Subcutaneous abdominal adipose tissue (tissue), 5 donors: ENCODE results near the gene RPS19.
"Not testable (repeated sequence)": the region's sequence is repeated elsewhere in the genome, so short reads cannot be mapped to it uniquely, and the experiment has no call there.

ENCODE experiments used
- H3K27ac ChIP-seq: one replicate; pipeline ENCODE4 v1.7.0; 2013; ENCODE audit warnings: low read depth, mild to moderate bottlenecking, inconsistent platforms, low read length, moderate library complexity
- H3K27me3 ChIP-seq, 5 donors: one replicate each; pipeline ENCODE4 v1.7.0; 2013; ENCODE audit warnings: low read length in 5 of 5, inconsistent platforms in 1 of 5; ENCODE audit not compliant: control insufficient read depth in 5 of 5, insufficient read depth in 4 of 5
- H3K36me3 ChIP-seq, 5 donors: one replicate each; pipeline ENCODE4 v1.7.0; 2013; ENCODE audit warnings: low read length in 5 of 5; ENCODE audit not compliant: control insufficient read depth in 5 of 5, insufficient read depth in 5 of 5
- H3K4me1 ChIP-seq, 5 donors: one replicate each; pipeline ENCODE4 v1.7.0; 2013; ENCODE audit warnings: low read length in 5 of 5, mild to moderate bottlenecking in 3 of 5, moderate library complexity in 1 of 5; ENCODE audit not compliant: control insufficient read depth in 5 of 5, insufficient read depth in 5 of 5
- H3K4me3 ChIP-seq, 5 donors: one replicate each; pipeline ENCODE4 v1.7.0; 2013; ENCODE audit warnings: low read length in 5 of 5, low read depth in 1 of 5
- H3K9ac ChIP-seq, 5 donors: one replicate each; pipeline ENCODE4 v1.7.0; 2013; ENCODE audit warnings: low read length in 5 of 5, mild to moderate bottlenecking in 4 of 5, moderate library complexity in 3 of 5
- H3K9me3 ChIP-seq, 5 donors: one replicate each; pipeline ENCODE4 v1.7.0; 2013; ENCODE audit warnings: low read length in 5 of 5; ENCODE audit not compliant: control insufficient read depth in 5 of 5
- donor health status: healthy.
- donor health status: healthy.
- donor health status: healthy.
- donor health status: healthy.
- donor health status: healthy.

RPS19 gene

DNA sequence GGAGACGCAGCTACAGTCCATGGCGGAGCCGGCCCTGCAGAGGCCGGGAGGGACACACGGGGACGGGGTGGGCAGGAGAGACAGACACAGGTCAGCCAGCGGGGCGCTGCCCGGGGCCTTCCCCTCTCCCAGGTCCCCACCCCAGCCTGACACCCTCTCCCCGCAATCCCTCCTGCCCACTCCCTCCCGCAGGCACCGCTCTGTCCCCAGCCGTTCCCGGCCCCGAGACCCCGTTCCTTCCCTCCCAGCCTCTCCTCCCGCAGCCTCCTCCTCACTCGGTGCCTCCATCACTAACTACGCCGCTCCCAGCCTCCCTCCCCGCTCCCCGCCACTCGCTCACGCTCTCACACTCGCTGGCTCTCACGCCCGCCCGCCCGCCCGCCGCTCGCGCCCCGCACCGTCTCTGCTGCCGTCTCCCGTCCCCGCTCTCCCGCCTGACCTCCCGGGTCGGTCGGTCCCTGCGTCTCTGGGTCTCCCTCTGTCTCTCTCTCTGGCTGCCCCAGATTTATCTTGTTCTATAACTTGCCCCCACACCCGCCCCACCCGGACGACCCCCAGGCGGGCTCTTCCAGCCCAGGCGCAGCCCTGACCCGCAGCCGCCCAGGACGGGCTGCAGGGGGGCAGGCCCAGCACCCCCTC lies 53.0 kb downstream of the RPS19 start:
- H3K4me1 ChIP-seq, result peaks cover 0 to 6% (median 0%) of the 10 kb centered on the region in 5 donors
- H3K9me3 ChIP-seq, result no peaks in the 10 kb centered on the region

DNA sequence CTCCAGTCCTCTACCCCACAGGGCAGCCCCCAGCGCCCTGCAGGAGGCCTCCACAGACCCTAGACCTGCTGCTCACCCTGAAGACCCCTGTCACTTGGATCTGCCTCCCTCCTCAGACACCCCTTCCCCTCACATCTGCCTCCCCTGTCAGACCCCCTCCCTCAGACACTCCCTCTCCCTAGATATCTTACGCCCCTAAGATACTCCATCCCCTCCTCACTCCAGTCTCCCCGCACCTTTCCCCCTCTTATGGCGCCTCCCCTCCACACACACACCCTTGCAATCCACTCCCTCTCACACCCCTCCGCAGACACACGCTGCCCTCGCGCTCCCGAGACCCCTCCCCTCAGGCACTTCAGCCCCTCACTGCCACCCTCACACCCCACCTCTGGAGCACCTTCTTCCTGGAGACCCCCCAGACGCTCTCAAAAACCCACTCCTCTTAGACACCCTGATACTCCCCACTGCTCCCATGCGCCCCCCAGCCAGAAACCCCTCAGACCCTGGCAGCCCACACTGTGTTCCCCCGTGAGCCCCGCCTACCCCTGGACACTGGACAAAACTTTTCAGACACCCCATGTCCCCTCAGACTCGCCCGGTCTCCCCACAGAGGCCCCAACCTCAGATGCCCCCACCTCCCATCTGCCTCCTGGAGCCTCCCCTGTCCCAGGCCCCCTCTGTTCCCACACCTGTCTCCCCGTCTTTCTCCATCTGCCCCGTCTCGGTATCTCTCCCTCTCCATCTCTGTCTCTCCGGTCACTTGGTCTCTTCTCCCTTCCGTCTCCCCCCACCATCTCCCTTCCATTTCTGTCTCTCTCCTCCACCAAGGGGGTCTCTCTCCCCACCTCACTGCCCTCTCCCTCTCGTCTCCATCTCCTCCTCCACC lies 53.7 kb downstream of the RPS19 start:
- peaks cover 44 to 71% (median 54%) of the 10 kb centered on the region in 5 donors for H3K27me3 ChIP-seq
- H3K36me3 ChIP-seq, result no peaks in the 10 kb centered on the region

More for the DNA sequence above, 53.0 kb downstream of the RPS19 start:
- H3K4me3 ChIP-seq, result no peak overlapping the region
- H3K36me3 ChIP-seq, result no peaks in the 10 kb centered on the region
- no peak overlapping the region for H3K27ac ChIP-seq
- no peak overlapping the region for H3K9ac ChIP-seq
- peaks cover 44 to 64% (median 46%) of the 10 kb centered on the region in 5 donors for H3K27me3 ChIP-seq

DNA sequence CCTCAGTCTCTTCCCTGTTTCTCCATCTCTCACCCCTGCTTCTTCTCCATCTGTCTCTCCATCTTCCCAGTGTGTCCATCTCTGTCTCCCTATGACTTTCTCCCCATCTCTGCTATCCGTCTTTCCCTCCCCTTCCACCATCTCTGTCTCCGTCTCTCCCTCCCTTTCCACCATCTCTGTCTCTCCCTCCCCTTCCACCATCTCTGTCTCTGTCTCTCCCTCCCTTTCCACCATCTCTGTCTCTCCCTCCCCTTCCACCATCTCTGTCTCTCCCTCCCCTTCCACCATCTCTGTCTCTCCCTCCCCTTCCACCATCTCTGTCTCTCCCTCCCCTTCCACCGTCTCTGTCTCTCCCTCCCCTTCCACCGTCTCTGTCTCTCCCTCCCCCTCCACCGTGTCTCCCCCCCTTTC lies 54.4 kb downstream of the RPS19 start:
- not testable (repeated sequence) for H3K4me1 ChIP-seq, H3K27ac ChIP-seq, H3K9me3 ChIP-seq, H3K36me3 ChIP-seq, H3K9ac ChIP-seq, H3K4me3 ChIP-seq
- H3K27me3 ChIP-seq, result peaks cover 44 to 78% (median 59%) of the 10 kb centered on the region in 5 donors

More for the DNA sequence above, 53.7 kb downstream of the RPS19 start:
- Histone ChIP-seq H3K9ac (no peak overlapping the region), H3K4me1 (peaks cover 0 to 6% (median 0%) of the 10 kb centered on the region in 5 donors), H3K9me3 (no peaks in the 10 kb centered on the region), H3K4me3 (no peak overlapping the region), H3K27ac (no peak overlapping the region)

DNA sequence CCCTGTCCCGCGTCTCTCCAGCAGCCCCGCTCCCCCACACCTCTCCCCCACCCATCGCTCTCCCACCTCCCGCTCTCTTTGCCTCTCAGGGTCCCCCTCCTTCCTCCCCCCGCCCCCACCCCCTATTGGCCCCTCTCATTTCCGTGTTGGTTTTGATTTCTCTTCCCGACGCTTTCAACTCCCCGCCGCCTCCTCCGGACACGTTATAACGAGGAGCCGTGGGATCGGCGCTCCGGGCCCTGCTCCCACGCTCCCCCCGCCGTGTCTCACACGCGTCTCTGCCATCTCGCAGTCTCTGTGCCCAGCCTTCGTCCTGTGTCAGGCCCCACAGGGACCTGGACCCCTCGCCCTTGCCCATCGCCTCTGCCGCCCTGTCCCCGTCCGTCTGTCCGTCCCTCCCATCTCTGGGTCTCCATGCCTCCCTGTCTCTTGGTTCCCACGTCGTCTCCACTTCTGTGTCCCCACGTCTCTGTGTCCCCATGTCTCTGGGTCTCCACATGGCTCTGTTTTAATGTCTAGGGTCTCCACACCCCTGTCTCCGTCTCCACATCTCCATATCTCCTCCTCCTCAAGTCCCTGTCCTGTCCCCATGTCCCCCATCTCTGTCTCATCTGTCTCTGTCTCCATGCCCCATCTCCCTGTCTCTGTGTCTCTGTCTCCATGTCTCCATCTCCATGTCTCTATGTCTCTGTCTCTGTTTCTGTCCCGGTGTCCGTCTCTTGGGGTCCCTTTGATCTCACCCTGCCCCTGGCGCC lies 55.1 kb downstream of the RPS19 start:
- Histone ChIP-seq H3K4me3 (peak overlapping the region in 1 of 5 donors; percentile 9), H3K4me1 (peaks cover 0 to 6% (median 0%) of the 10 kb centered on the region in 5 donors), H3K27me3 (peaks cover 44 to 82% (median 67%) of the 10 kb centered on the region in 5 donors), H3K9me3 (no peaks in the 10 kb centered on the region), H3K27ac (no peak overlapping the region), H3K9ac (no peak overlapping the region), H3K36me3 (no peaks in the 10 kb centered on the region)

DNA sequence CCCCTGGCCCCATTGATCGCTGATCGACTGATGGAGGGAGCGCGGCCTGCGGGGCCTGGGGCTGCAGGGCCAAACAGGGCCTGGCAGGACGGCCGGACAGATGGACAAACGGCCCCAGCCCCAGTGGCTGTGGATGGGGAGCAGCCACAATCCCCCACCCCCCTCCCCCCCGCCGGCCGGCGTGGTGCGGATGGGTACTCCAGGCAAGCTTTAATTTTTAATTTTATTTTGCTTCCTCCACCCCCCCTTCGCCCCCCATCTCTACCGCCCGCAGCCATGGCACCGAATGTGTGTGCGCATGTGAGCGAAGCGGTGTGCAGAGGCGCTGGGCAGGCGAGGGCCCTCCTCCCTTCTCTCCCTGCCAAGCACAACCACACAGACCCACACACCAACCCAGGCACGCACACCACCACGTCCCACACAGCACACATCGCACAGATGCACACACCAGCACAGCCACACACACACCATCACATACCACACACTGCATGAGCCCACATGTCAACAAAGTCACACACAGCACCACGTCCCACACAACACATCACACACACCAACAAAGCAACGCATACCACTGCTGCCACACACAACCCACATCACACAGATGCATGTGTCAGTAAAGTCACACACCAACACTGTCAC lies 55.8 kb downstream of the RPS19 start:
- Histone ChIP-seq H3K36me3 (no peaks in the 10 kb centered on the region), H3K27ac (no peak overlapping the region), H3K9me3 (no peaks in the 10 kb centered on the region), H3K9ac (no peak overlapping the region), H3K4me1 (peaks cover 0 to 6% (median 0%) of the 10 kb centered on the region in 5 donors), H3K27me3 (peaks cover 39 to 87% (median 74%) of the 10 kb centered on the region in 5 donors), H3K4me3 (no peak overlapping the region)

DNA sequence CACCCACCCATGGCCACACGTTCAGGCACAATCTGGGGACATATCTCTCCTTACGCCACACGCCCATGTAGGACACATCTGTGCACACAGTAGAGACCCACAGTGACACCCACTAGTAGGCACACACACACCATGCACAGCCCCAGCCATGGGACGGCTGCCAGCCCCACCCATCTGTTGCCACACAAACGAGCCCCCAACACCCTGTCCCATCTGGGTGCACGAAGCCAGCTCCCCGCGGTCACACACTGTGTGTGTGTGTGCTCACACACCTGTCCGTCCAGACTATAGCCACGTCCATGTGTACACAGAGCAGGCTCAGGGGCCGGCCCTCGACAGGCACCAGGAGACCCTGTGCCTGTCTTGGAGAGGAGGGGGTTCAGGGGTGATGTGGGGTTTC lies 57.6 kb downstream of the RPS19 start:
- Histone ChIP-seq H3K4me3 (no peak overlapping the region), H3K27me3 (peaks cover 36 to 86% (median 80%) of the 10 kb centered on the region in 5 donors), H3K4me1 (peaks cover 0 to 6% (median 0%) of the 10 kb centered on the region in 5 donors), H3K27ac (no peak overlapping the region), H3K36me3 (no peaks in the 10 kb centered on the region), H3K9ac (no peak overlapping the region), H3K9me3 (no peaks in the 10 kb centered on the region)

DNA sequence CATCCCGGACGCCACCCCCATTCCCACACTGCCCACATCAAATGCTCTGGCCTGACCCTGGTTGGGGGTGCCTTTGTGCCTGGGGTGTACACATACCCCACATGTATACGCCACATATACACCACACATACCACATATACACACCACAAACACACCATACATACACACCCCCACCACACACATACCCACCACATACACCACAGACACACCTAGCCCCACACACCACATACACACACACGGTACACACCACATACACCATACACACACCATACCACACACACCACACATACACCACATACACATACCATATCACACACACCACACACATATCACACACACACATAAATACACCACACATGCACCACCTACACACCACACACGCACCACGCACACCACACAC lies 58.0 kb downstream of the RPS19 start:
- no peaks in the 10 kb centered on the region for H3K36me3 ChIP-seq
- H3K4me1 ChIP-seq, result peaks cover 0 to 6% (median 0%) of the 10 kb centered on the region in 5 donors
- H3K27me3 ChIP-seq, result peaks cover 40 to 88% (median 84%) of the 10 kb centered on the region in 5 donors
- H3K27ac ChIP-seq, result no peak overlapping the region
- H3K9me3 ChIP-seq, result no peaks in the 10 kb centered on the region
- no peak overlapping the region for H3K4me3 ChIP-seq
- H3K9ac ChIP-seq, result no peak overlapping the region

DNA sequence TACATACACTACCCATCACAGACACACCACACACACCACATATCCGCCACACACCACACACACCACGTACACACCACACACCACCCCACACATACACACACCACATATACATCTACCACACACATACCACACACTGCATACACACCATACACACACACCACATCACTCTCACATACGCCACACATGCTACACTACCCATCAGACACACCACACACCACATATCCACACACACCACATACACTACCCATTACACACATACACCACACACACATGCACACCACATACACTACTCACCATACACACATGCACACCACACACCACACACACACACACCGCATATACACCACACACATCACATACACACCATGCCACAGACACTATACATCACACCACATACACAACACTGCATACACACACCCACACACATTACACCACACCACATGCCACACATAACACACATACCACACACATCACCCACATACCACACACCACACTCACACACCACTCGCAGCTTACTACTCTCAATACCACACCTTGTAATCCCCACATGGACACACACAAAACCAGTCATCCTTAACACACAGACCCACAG lies 58.7 kb downstream of the RPS19 start:
- Histone ChIP-seq H3K4me1 (peaks cover 0 to 6% (median 0%) of the 10 kb centered on the region in 5 donors), H3K27me3 (peaks cover 36 to 85% (median 83%) of the 10 kb centered on the region in 5 donors), H3K9ac (no peak overlapping the region)

DNA sequence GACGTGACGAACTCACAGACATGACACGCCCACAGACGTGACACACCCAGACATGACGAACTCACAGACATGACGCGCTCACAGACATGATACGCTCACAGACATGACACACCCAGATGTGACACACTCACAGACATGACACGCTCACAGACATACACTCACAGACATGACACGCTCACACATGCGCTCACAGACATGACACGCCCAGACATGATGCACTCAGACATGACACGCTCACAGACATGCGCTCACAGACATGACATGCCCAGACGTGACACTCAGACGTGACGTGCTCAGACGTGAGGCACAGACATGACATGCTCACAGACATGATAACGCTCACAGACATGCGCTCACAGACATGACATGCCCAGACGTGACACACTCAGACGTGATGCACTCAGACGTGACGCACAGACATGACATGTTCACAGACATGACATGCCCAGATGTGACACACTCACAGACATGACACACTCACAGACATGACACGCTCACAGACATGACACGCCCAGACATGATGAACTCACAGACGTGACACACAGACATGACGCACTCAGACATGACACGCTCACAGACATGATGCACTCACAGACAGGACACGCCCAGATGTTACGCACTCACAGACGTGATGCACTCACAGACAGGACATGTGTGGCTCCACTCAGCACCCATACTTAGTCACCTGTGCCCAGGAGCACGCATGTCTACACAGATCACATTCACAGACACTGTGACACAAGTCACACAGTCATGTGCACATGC lies 60.1 kb downstream of the RPS19 start:
- Histone ChIP-seq H3K36me3 (no peaks in the 10 kb centered on the region), H3K4me1 (peaks cover 0 to 5% (median 0%) of the 10 kb centered on the region in 5 donors), H3K9me3 (no peaks in the 10 kb centered on the region), H3K4me3 (no peak overlapping the region), H3K27ac (no peak overlapping the region), H3K27me3 (peaks cover 40 to 89% (median 86%) of the 10 kb centered on the region in 5 donors), H3K9ac (no peak overlapping the region)

More for the DNA sequence above, 58.7 kb downstream of the RPS19 start:
- H3K27ac ChIP-seq, result no peak overlapping the region
- H3K9me3 ChIP-seq, result no peaks in the 10 kb centered on the region
- no peaks in the 10 kb centered on the region for H3K36me3 ChIP-seq
- no peak overlapping the region for H3K4me3 ChIP-seq
